Peyer's patch (tissue), 4 donors: ENCODE measurements around the gene IL22RA1. TPM values are rescaled to one million over a fixed set of nuclear protein-coding genes. Genes with fewer than 3 reads are reported as not detected.
A peak's percentile ranks its signal among the peaks of the same experiment; 100 is the strongest.

Experiments
- DNase-seq, 3 donors: peaks; one replicate each; pipeline ENCODE4 v3.0.0-alpha.2; 2017 to 2019
- H3K27ac ChIP-seq, 4 donors: fragments of 200-600 bp; sonication (generic); one replicate each; pipeline ENCODE4 v1.5.1; 2016 to 2019
- H3K27me3 ChIP-seq, 2 donors: fragments of 200-600 bp; sonication (generic); one replicate each; pipeline ENCODE4 v1.5.1; 2019
- H3K36me3 ChIP-seq, 3 donors: fragments of 200-600 bp; sonication (generic); one replicate each; pipeline ENCODE4 v1.5.1; 2016 to 2019
- H3K4me1 ChIP-seq, 4 donors: fragments of 200-600 bp; sonication (generic); one replicate each; pipeline ENCODE4 v1.5.1; 2016 to 2019
- H3K4me3 ChIP-seq, 4 donors: fragments of 200-600 bp; sonication (generic); 1 replicate in 3 of 4; 2 replicates in 1 of 4; pipeline ENCODE4 v1.5.1; 2016 to 2019; ENCODE audit warnings: mild to moderate bottlenecking in 1 of 4
- H3K9me3 ChIP-seq, 4 donors: fragments of 200-600 bp; sonication (generic); one replicate each; pipeline ENCODE4 v1.5.1; 2016 to 2019; ENCODE audit warnings: mild to moderate bottlenecking in 1 of 4
- POLR2A ChIP-seq, 2 donors: fragments of 450-650 bp; IDR thresholded peaks; one replicate each; pipeline ENCODE4 v1.5.1; 2017; ENCODE audit warnings: antibody characterized with exemption in 2 of 2, mild to moderate bottlenecking in 2 of 2, moderate library complexity in 2 of 2
- total RNA-seq, 4 donors: library from RNA; depleted of rRNA; stranded (reverse); fragments of >200 nt; gene quantifications; one replicate each; pipeline ENCODE4 v1.1.0, GENCODE V29; 2016
- TF ChIP-seq, protein P1 (sequence below), 6 experiments: fragments of 450-650 bp in 4 of 6; fragments of 200-600 bp in 2 of 6; sonication (generic) in 1 of 6; IDR thresholded peaks; one replicate each; pipeline ENCODE4 v1.5.1; 2017 to 2019; ENCODE audit warnings: antibody characterized with exemption in 6 of 6, mild to moderate bottlenecking in 3 of 6, moderate library complexity in 1 of 6

IL22RA1 gene
- total RNA-seq, 4 donors from 2014 or later = 9.9 to 87.9 (median 74.5) TPM

GRCh38 chr1:24157918-24158481 lies 15.1 kb upstream of the IL22RA1 start:
- Histone ChIP-seq H3K4me3 (no peak overlapping the region), H3K4me1 (peaks cover 0 to 12% (median 2%) of the 10 kb centered on the region in 4 donors), H3K36me3 (peaks cover 0 to 31% (median 0%) of the 10 kb centered on the region in 3 donors), H3K27me3 (no peaks in the 10 kb centered on the region), H3K9me3 (no peaks in the 10 kb centered on the region), H3K27ac (no peak overlapping the region)
- no peak for TF ChIP-seq POLR2A (IDR thresholded peaks at IDR 0.05)
- TF ChIP-seq, protein P1, sequence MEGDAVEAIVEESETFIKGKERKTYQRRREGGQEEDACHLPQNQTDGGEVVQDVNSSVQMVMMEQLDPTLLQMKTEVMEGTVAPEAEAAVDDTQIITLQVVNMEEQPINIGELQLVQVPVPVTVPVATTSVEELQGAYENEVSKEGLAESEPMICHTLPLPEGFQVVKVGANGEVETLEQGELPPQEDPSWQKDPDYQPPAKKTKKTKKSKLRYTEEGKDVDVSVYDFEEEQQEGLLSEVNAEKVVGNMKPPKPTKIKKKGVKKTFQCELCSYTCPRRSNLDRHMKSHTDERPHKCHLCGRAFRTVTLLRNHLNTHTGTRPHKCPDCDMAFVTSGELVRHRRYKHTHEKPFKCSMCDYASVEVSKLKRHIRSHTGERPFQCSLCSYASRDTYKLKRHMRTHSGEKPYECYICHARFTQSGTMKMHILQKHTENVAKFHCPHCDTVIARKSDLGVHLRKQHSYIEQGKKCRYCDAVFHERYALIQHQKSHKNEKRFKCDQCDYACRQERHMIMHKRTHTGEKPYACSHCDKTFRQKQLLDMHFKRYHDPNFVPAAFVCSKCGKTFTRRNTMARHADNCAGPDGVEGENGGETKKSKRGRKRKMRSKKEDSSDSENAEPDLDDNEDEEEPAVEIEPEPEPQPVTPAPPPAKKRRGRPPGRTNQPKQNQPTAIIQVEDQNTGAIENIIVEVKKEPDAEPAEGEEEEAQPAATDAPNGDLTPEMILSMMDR (IDR thresholded peaks at IDR 0.05) = peak in 1 of 6 experiments; percentile 6
- DNase-seq = peak in 1 of 3 donors; percentile 38

DNA sequence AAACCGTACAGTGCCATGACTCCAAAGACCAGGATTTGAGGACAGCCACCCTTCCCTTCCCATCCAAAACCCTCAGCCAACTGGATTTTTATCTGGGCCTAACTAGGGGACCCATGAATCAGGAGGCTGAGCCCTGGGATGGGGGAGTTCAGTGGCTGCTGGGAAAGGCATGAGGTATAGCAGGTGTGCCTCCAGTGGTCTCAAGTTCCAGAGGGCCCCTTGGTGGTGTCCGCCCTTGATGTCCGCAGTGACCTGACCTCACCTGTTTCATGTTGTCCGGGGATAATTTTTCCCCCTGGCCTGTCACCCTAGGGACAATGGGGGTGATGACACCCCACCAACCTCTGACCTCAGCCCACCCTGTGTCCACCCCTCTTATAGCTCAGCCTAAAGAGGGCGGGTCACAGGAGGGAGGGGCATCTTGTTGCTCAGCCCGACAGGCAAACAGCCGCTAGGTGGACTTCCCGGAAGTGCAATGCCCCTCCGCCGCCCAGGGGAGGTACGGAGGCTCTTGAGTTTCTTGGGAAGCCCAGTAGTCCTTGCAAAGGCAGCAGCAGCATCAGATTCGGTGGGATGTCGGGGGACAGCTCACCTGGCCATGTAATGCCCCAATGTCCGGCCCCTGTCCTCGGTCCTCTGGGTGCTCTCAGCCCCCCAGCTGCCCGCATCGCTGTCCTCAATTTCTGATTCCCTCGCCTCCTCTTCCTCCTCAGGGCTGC lies 13.8 kb upstream of the IL22RA1 start:
- DNase-seq = peak in 1 of 3 donors; percentile 33
- H3K27me3 ChIP-seq = no peaks in the 10 kb centered on the region

GRCh38 chr1:24155011-24155782 lies 12.3 kb upstream of the IL22RA1 start:
- no peak overlapping the region for H3K27ac ChIP-seq

More for the DNA sequence above, 13.8 kb upstream of the IL22RA1 start:
- peaks cover 0 to 11% (median 2%) of the 10 kb centered on the region in 4 donors for H3K4me1 ChIP-seq
- H3K36me3 ChIP-seq = peaks cover 0 to 31% (median 0%) of the 10 kb centered on the region in 3 donors
- H3K4me3 ChIP-seq = no peak overlapping the region
- TF ChIP-seq, protein P1 (IDR thresholded peaks at IDR 0.05) = no peak
- no peak for TF ChIP-seq POLR2A (IDR thresholded peaks at IDR 0.05)
- H3K27ac ChIP-seq = no peak overlapping the region
- H3K9me3 ChIP-seq = no peaks in the 10 kb centered on the region

GRCh38 chr1:24154215-24154614 lies 11.3 kb upstream of the IL22RA1 start:
- Histone ChIP-seq H3K4me3 (no peak overlapping the region), H3K27me3 (no peaks in the 10 kb centered on the region), H3K27ac (no peak overlapping the region), H3K4me1 (peaks cover 0 to 4% (median 0%) of the 10 kb centered on the region in 4 donors), H3K36me3 (peaks cover 0 to 23% (median 0%) of the 10 kb centered on the region in 3 donors), H3K9me3 (no peaks in the 10 kb centered on the region)
- TF ChIP-seq, protein P1 (IDR thresholded peaks at IDR 0.05) = no peak
- TF ChIP-seq POLR2A (IDR thresholded peaks at IDR 0.05) = no peak
- DNase-seq = peak in 1 of 3 donors; percentile 15

More at GRCh38 chr1:24155011-24155782, 12.3 kb upstream of the IL22RA1 start:
- H3K9me3 ChIP-seq = no peaks in the 10 kb centered on the region
- H3K4me1 ChIP-seq = peaks cover 0 to 2% (median 0%) of the 10 kb centered on the region in 4 donors
- TF ChIP-seq, protein P1 (IDR thresholded peaks at IDR 0.05) = peak in 2 of 6 experiments; percentile 13 to 21
- TF ChIP-seq POLR2A (IDR thresholded peaks at IDR 0.05) = no peak
- H3K27me3 ChIP-seq = no peaks in the 10 kb centered on the region
- peak in 1 of 3 donors; percentile 52 for DNase-seq
- H3K36me3 ChIP-seq = peaks cover 0 to 31% (median 0%) of the 10 kb centered on the region in 3 donors
- H3K4me3 ChIP-seq = no peak overlapping the region
